ENCODE data around the gene KPNA5. TPM values are rescaled to one million over a fixed set of nuclear protein-coding genes. Genes with fewer than 3 reads are reported as not detected.

The KPNA5 gene
- total RNA-seq (2022) (12.0 and 12.2 TPM in 2 replicates), Bru-seq, nascent RNA (percentile 84 among the genes with signal in this experiment), BruChase-seq, experiment 1, labeled RNA remaining after a 2-hour chase (percentile 78 among the genes with signal in this experiment), BruChase-seq, experiment 2, labeled RNA remaining after a 6-hour chase (percentile 67 among the genes with signal in this experiment)
- long read RNA-seq, full-length matches to known transcripts = 14 of 19 reads
- long read RNA-seq, partial matches to known transcripts = 1 of 19 reads
- long read RNA-seq, other reads (novel, unspliced or antisense) = 4 of 19 reads

- ChIA-PET CTCF (no interaction called here), POLR2A (interaction anchor here (0.5 kb wide), 1 partner anchor 12 kb away, joined by 9 read pairs; the partner anchor contains the start of gene ZUP1)
- no peaks in the 10 kb centered on the region for H3K9me3 Mint-ChIP-seq (ENCODE audit: unreplicated experiment)
- peak; percentile 90 to 93 for DNase-seq
- H3K4me1 Mint-ChIP-seq (ENCODE audit: low read depth, unreplicated experiment) = peaks cover 7% of the 10 kb centered on the region
- peaks cover 10% of the 10 kb centered on the region for H3K36me3 Mint-ChIP-seq (ENCODE audit: insufficient read depth, unreplicated experiment)
- Histone ChIP-seq H3K9me3 (no peaks in the 10 kb centered on the region), H3K4me1 (peaks cover 4% of the 10 kb centered on the region), H3K4me3 (ENCODE audit: low read depth, low read length) (peak within 1 kb of the TSS; percentile 69), H3K27me3 (replicated peaks; ENCODE audit: control insufficient read depth, insufficient read depth, low read length) (no peaks in the 10 kb centered on the region), H3K36me3 (ENCODE audit: control insufficient read depth, insufficient read depth, low read length) (peaks cover 1% of the 10 kb centered on the region; the same call in 1 of the 2 replicates)
- no peaks in the 10 kb centered on the region for H3K27me3 Mint-ChIP-seq (ENCODE audit: insufficient read depth, unreplicated experiment)
- BruUV-seq (replicated peaks) = TSS peak; percentile 40
- peak within 1 kb of the TSS; percentile 83 for H3K4me3 Mint-ChIP-seq (ENCODE audit: unreplicated experiment)
- intact Hi-C loops (cut with micrococcal nuclease; ENCODE audit: unreplicated experiment) = loop anchor here (1.0 kb wide), 2 partner anchors 13 to 110 kb away; partner anchors contain the start of genes RWDD1 and ZUP1
- no peak for TF ChIP-seq CTCF (IDR thresholded peaks at IDR 0.05; ENCODE audit: insufficient read depth in 1 of 2, low read depth in 1 of 2, low read length in 1 of 2, severe bottlenecking in 1 of 2, unreplicated experiment in 1 of 2)
- peak within 1 kb of the TSS; percentile 89 for H3K27ac Mint-ChIP-seq (ENCODE audit: unreplicated experiment)
Measured at GRCh38 chr6:116680880-116681672, at the start of gene KPNA5. TSS of gene KPNA5 (plus strand) at chr6:116681211. CDS start at chr6:116681335, 124 bp downstream.

GRCh38 chr6:116631379-116631990 lies 49.5 kb upstream of the KPNA5 start:
- TF ChIP-seq CTCF (IDR thresholded peaks at IDR 0.05; ENCODE audit: insufficient read depth in 1 of 2, low read depth in 1 of 2, low read length in 1 of 2, severe bottlenecking in 1 of 2, unreplicated experiment in 1 of 2) = no peak
- H3K27me3 Mint-ChIP-seq (ENCODE audit: insufficient read depth, unreplicated experiment) = no peaks in the 10 kb centered on the region
- H3K36me3 Mint-ChIP-seq (ENCODE audit: insufficient read depth, unreplicated experiment) = peaks cover 12% of the 10 kb centered on the region
- Histone ChIP-seq H3K4me3 (ENCODE audit: low read depth, low read length) (no peak overlapping the region), H3K4me1 (no peaks in the 10 kb centered on the region), H3K36me3 (ENCODE audit: control insufficient read depth, insufficient read depth, low read length) (no peaks in the 10 kb centered on the region), H3K9me3 (no peaks in the 10 kb centered on the region), H3K27me3 (replicated peaks; ENCODE audit: control insufficient read depth, insufficient read depth, low read length) (no peaks in the 10 kb centered on the region)
- peak; percentile 9 to 46 for DNase-seq
- ChIA-PET CTCF (no interaction called here), POLR2A (no interaction called here)
- H3K4me3 Mint-ChIP-seq (ENCODE audit: unreplicated experiment) = no peak overlapping the region
- H3K9me3 Mint-ChIP-seq (ENCODE audit: unreplicated experiment) = no peaks in the 10 kb centered on the region
- no peak overlapping the region for H3K27ac Mint-ChIP-seq (ENCODE audit: unreplicated experiment)
- BruUV-seq (replicated peaks) = no TSS peak
- intact Hi-C loops (cut with micrococcal nuclease; ENCODE audit: unreplicated experiment) = no loop called here
- no peaks in the 10 kb centered on the region for H3K4me1 Mint-ChIP-seq (ENCODE audit: low read depth, unreplicated experiment)

- Mint-ChIP-seq H3K27me3 (ENCODE audit: insufficient read depth, unreplicated experiment) (no peaks in the 10 kb centered on the region), H3K36me3 (ENCODE audit: insufficient read depth, unreplicated experiment) (peaks cover 20% of the 10 kb centered on the region), H3K9me3 (ENCODE audit: unreplicated experiment) (no peaks in the 10 kb centered on the region), H3K4me1 (ENCODE audit: low read depth, unreplicated experiment) (no peaks in the 10 kb centered on the region), H3K4me3 (ENCODE audit: unreplicated experiment) (no peak overlapping the region), H3K27ac (ENCODE audit: unreplicated experiment) (no peak overlapping the region)
- BruUV-seq (replicated peaks) = no TSS peak
- POLR2A ChIA-PET = no interaction called here
- Histone ChIP-seq H3K4me3 (ENCODE audit: low read depth, low read length) (no peak overlapping the region), H3K27me3 (replicated peaks; ENCODE audit: control insufficient read depth, insufficient read depth, low read length) (no peaks in the 10 kb centered on the region), H3K36me3 (ENCODE audit: control insufficient read depth, insufficient read depth, low read length) (no peaks in the 10 kb centered on the region), H3K9me3 (no peaks in the 10 kb centered on the region), H3K4me1 (no peaks in the 10 kb centered on the region)
- intact Hi-C loops (cut with micrococcal nuclease; ENCODE audit: unreplicated experiment) = no loop called here
- TF ChIP-seq CTCF (IDR thresholded peaks at IDR 0.05; ENCODE audit: insufficient read depth in 1 of 2, low read depth in 1 of 2, low read length in 1 of 2, severe bottlenecking in 1 of 2, unreplicated experiment in 1 of 2) = peak; percentile 38 to 51
- DNase-seq = peak in 1 of 2 experiments; percentile 14
- CTCF ChIA-PET = no interaction called here
Measured at GRCh38 chr6:116633685-116634084, 47.3 kb upstream of the KPNA5 start.

Data from Caco-2 (cell line).